ENCODE results near the gene HEG1. TPM values are rescaled to one million over a fixed set of nuclear protein-coding genes. Genes with fewer than 3 reads are reported as not detected.

The HEG1 gene
- polyA plus RNA-seq, 1 experiment: 98.3 TPM

DNA sequence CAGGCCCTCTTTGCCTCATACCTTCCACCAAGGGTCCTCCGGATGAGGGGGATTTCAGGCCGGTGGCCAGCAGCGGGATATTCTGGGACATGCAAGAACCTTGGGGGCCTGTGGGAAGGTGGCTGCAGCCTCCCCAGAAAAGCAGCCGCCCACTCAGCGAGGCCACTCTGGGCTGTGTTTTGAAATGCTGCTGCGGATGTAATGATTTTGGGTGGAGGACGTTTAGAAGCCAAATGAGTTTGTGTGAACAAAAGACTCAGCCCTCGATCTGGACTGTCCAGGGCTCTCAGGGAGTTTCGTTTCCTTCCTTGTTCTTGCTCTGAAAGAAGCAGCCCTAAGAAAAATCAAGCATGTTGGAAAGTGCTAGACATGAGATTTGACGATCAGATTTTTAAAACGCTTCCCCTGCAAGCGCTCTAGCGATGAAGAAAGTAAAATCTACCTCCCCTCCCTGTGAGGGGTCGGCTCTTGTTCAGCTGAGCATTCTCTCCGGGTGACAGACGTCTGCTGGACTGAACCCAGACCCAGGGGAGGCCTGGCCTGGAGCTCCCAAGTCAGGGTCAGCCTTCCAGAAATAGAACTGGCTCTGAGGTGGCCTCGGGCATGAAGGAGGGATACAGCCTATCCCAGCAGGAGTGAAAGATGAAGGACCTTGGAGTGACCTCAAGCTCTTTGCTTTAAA, 12.9 kb downstream of the HEG1 start:
- CTCF ChIA-PET: no interaction called here
- Histone ChIP-seq H3K4me3 (ENCODE audit: low read depth, low read length) (peak overlapping the region; percentile 34), H3K27me3 (ENCODE audit: control insufficient read depth, insufficient read depth, low read length) (no peaks in the 10 kb centered on the region), H3K9me3 (ENCODE audit: control insufficient read depth, insufficient read depth, low read length) (no peaks in the 10 kb centered on the region), H3K27ac (ENCODE audit: low read depth, low read length) (peak overlapping the region; percentile 52)
- POLR2A ChIA-PET: interaction anchor here (1.0 kb wide), 1 partner anchor 10 kb away, joined by 3 read pairs; no protein-coding TSS in a partner anchor
- TF ChIP-seq, protein P1, sequence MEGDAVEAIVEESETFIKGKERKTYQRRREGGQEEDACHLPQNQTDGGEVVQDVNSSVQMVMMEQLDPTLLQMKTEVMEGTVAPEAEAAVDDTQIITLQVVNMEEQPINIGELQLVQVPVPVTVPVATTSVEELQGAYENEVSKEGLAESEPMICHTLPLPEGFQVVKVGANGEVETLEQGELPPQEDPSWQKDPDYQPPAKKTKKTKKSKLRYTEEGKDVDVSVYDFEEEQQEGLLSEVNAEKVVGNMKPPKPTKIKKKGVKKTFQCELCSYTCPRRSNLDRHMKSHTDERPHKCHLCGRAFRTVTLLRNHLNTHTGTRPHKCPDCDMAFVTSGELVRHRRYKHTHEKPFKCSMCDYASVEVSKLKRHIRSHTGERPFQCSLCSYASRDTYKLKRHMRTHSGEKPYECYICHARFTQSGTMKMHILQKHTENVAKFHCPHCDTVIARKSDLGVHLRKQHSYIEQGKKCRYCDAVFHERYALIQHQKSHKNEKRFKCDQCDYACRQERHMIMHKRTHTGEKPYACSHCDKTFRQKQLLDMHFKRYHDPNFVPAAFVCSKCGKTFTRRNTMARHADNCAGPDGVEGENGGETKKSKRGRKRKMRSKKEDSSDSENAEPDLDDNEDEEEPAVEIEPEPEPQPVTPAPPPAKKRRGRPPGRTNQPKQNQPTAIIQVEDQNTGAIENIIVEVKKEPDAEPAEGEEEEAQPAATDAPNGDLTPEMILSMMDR (IDR thresholded peaks at IDR 0.05; ENCODE audit: low read depth, low read length): no peak
- no peak for DNase-seq (ENCODE audit: low read depth, low spot score)

DNA sequence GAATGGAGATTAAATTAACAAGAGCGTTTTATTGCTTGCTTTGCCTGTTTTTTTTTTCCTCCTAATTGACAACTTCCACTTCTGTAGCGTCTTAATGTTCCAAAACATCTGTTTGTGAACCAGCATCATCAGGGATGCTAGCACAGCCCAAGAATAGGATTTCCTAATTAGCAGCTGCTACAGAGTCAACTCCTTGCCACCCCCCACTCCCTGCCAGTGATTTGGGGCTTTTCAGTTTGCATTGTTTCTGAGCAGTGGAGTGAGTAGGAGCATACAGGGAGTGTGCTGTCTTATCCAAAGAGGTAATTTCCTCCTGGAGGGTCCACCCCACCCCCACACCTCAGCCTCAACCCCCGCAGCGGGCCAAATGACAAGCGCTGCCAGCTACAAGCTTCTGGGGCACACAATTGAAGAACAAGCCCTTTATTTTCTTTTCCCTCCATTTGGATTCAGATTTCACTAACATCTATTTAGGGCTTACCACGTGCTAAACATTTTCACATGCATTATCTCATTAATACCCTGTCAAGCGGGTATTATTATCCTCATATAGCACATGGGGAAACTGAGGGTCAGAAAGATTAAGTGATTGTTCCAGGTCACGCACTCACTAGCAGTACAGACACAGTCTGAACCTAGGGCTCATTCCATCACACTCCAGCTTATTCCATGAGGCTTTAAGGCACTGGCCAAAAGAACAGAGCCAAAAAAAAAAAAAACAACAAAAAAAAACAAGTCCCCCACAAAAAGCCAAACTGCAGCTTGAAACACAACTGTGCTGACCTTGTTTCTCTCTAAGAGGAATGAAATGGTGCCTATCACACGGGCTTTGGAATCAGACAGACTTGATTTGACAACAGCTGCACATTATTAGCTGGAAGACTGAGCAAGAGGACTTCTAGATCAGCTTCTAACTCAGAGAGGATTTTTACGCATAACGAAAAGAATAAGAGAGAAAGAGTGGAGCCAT, 16.4 kb downstream of the HEG1 start:
- DNase-seq (ENCODE audit: low read depth, low spot score): no peak
- Histone ChIP-seq H3K9me3 (ENCODE audit: control insufficient read depth, insufficient read depth, low read length) (no peaks in the 10 kb centered on the region), H3K27ac (ENCODE audit: low read depth, low read length) (no peak overlapping the region), H3K4me3 (ENCODE audit: low read depth, low read length) (no peak overlapping the region), H3K27me3 (ENCODE audit: control insufficient read depth, insufficient read depth, low read length) (no peaks in the 10 kb centered on the region)
- TF ChIP-seq, protein P1 (IDR thresholded peaks at IDR 0.05; ENCODE audit: low read depth, low read length): no peak
- POLR2A ChIA-PET: interaction anchor here (0.6 to 0.7 kb wide), 2 partner anchors 86 to 337 kb away, joined by 5 to 6 read pairs; no protein-coding TSS in a partner anchor
- CTCF ChIA-PET: no interaction called here

DNA sequence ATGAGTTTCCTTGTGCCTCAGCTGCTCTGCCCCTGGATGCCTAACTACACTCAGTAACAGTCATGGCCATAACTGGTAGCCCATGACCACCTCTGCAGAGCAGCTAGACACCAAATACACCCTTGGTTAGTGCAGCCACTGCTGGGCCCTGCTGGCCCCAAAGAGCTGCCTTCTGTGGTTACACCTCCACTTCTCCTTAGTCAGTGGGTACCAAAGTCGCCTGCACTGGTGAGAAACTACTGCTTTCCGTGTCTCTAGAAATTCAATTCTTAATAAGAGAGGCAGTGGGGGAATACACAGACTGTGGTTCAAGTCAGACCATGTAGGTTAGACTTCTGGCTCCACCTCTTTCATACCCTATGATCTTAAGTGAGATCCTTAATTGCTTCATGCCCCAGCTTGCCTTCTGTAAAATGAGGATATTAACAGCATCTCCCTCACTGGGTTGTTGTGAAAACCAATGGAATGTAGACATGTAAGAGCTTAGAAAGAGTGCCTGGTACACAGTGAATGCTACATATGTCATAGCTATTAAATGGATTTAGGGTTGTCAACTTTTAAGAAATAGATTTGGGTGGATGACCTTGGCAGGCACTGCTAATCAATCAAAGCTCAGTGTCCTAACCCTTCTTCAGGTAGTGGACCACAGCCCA, 18.2 kb downstream of the HEG1 start:
- H3K4me3 ChIP-seq (ENCODE audit: low read depth, low read length): no peak overlapping the region
- no peak for DNase-seq (ENCODE audit: low read depth, low spot score)
- ChIA-PET CTCF (no interaction called here), POLR2A (no interaction called here)
- no peaks in the 10 kb centered on the region for H3K27me3 ChIP-seq (ENCODE audit: control insufficient read depth, insufficient read depth, low read length)
- no peak overlapping the region for H3K27ac ChIP-seq (ENCODE audit: low read depth, low read length)
- no peaks in the 10 kb centered on the region for H3K9me3 ChIP-seq (ENCODE audit: control insufficient read depth, insufficient read depth, low read length)
- TF ChIP-seq, protein P1 (IDR thresholded peaks at IDR 0.05; ENCODE audit: low read depth, low read length): no peak

DNA sequence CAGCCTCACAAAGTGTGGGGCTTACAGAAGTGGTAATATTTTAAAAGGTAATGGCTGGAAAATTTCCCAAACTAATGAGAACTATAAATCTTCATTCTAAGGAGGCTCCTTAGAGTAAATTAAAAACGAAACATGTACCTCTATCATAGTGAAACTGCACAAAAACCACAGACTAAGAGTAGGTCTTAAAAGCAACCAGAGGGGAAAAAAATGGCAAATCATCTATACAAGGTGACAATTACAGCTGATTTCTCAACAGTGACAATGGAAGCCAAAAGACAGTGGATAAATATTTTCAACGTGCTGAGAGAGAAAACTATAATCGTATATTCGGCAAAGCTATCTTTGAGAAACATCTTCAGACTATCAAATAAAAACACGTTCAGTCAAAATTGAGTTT, 20.6 kb downstream of the HEG1 start:
- CTCF ChIA-PET: no interaction called here
- Histone ChIP-seq H3K9me3 (ENCODE audit: control insufficient read depth, insufficient read depth, low read length) (no peaks in the 10 kb centered on the region), H3K27ac (ENCODE audit: low read depth, low read length) (no peak overlapping the region), H3K27me3 (ENCODE audit: control insufficient read depth, insufficient read depth, low read length) (no peaks in the 10 kb centered on the region), H3K4me3 (ENCODE audit: low read depth, low read length) (no peak overlapping the region)
- TF ChIP-seq, protein P1 (IDR thresholded peaks at IDR 0.05; ENCODE audit: low read depth, low read length): no peak
- POLR2A ChIA-PET: interaction anchor here (1.5 kb wide), 1 partner anchor 17 kb away, joined by 3 read pairs; no protein-coding TSS in a partner anchor
- DNase-seq (ENCODE audit: low read depth, low spot score): no peak
